ENCODE results near the gene LCLAT1. TPM values are rescaled to one million over a fixed set of nuclear protein-coding genes. Genes with fewer than 3 reads are reported as not detected.

The LCLAT1 gene
- total RNA-seq, 2 donors from 2014 or later, result 14.8 to 43.9 TPM

DNA sequence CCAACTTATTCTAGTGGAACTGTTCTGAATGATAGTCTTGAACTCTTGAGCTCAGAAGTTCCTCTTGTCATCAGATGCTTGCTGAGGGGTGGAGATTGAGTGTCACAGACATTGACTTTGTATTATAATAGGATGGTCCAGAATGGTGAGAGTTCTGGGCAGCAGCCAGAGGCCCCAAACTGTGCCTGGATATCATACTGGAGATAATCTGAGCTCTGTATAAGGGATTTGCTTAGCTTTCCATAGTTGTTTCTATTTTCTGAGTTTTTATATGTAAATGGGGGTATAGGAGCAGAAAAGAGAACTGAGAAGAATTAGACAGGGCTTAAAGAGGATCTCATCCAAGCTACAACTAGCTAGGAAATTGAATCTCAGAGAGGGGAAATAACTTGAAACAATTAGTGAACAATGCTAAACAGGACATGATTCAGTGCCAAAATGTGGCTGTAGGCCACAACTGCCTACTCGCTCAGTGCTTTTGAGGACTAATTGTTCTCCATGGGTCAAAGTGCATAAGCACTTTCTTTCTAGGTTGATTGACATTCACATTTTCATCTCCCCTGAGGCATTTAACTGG is 10.1 kb upstream of the LCLAT1 start:
- Histone ChIP-seq H3K4me1 (ENCODE audit: control insufficient read depth in 1 of 2, low read depth in 2 of 2) (peaks cover 30 to 41% of the 10 kb centered on the region in 2 donors), H3K9me3 (no peaks in the 10 kb centered on the region), H3K4me3 (no peak overlapping the region), H3K27ac (no peak overlapping the region), H3K27me3 (replicated peaks; ENCODE audit: insufficient read depth) (no peaks in the 10 kb centered on the region), H3K36me3 (no peaks in the 10 kb centered on the region)
- TF ChIP-seq, protein P1, sequence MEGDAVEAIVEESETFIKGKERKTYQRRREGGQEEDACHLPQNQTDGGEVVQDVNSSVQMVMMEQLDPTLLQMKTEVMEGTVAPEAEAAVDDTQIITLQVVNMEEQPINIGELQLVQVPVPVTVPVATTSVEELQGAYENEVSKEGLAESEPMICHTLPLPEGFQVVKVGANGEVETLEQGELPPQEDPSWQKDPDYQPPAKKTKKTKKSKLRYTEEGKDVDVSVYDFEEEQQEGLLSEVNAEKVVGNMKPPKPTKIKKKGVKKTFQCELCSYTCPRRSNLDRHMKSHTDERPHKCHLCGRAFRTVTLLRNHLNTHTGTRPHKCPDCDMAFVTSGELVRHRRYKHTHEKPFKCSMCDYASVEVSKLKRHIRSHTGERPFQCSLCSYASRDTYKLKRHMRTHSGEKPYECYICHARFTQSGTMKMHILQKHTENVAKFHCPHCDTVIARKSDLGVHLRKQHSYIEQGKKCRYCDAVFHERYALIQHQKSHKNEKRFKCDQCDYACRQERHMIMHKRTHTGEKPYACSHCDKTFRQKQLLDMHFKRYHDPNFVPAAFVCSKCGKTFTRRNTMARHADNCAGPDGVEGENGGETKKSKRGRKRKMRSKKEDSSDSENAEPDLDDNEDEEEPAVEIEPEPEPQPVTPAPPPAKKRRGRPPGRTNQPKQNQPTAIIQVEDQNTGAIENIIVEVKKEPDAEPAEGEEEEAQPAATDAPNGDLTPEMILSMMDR (IDR thresholded peaks at IDR 0.05), result no peak
- DNase-seq (ENCODE audit: low spot score) (no peak), ATAC-seq (ENCODE audit: insufficient number of reproducible peaks, low FRiP score, low read depth) (no peak)

DNA sequence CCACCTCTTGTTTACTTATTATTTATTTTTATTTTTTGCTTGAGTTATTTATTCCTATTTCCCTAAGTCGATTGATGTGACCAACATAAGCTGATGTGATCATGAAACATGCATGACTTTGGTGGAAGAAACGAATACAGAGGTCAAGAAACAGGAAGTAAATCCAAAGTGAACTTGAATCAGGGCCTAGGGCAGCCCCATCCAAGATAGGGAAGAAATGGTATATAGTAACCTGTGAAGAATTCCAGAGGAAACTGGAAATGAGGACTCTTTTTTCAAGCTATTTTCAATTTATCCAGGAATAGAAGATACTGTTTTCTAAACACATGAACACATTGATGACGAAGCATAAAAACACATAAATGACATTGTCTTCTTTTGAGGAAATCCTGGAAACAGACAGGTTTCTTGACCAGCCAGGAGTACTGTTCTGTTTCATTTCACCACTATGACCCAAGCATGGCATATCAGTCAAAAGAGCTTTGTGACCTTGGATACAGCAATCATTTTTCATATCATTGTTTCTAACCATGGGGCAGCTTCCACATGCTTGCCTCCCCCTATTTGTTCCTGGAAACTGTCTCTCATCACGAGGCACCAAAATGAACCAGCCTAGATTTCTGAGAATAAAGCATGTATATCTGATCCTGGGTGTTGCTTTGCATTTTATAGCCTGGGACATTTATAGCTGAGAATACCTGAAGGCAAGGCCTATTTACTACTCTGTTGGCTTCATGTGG is 9.1 kb upstream of the LCLAT1 start:
- no peak for ATAC-seq (ENCODE audit: insufficient number of reproducible peaks, low FRiP score, low read depth)
- H3K4me1 ChIP-seq (ENCODE audit: control insufficient read depth in 1 of 2, low read depth in 2 of 2), result peaks cover 22 to 33% of the 10 kb centered on the region in 2 donors
- H3K27me3 ChIP-seq (replicated peaks; ENCODE audit: insufficient read depth), result no peaks in the 10 kb centered on the region
- TF ChIP-seq, protein P1 (IDR thresholded peaks at IDR 0.05), result no peak
- peak overlapping the region; percentile 36 to 52 for H3K27ac ChIP-seq
- no peak for DNase-seq (ENCODE audit: low spot score)
- H3K4me3 ChIP-seq, result no peak overlapping the region
- no peaks in the 10 kb centered on the region for H3K36me3 ChIP-seq
- H3K9me3 ChIP-seq, result no peaks in the 10 kb centered on the region

DNA sequence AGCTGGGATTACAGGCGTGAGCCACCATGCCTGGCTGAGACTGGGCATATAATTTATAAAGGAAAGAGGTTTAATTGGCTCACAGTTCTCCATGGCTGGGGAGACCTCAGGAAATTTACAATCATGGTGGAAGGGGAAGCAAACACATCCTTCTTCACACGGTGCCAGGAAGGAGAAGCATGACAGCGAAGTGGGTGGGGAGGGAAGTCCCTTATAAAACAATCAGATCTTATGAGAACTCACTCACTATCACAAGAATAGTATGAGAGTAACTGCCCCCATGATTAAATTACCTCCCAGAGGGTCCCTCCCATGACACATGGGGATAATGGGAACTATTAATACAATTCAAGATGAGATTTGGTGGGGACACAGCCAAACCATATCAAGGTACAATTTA is 7.8 kb upstream of the LCLAT1 start:
- no peaks in the 10 kb centered on the region for H3K9me3 ChIP-seq
- H3K36me3 ChIP-seq, result no peaks in the 10 kb centered on the region
- no peak overlapping the region for H3K4me3 ChIP-seq
- TF ChIP-seq, protein P1 (IDR thresholded peaks at IDR 0.05), result no peak
- peaks cover 10 to 20% of the 10 kb centered on the region in 2 donors for H3K4me1 ChIP-seq (ENCODE audit: control insufficient read depth in 1 of 2, low read depth in 2 of 2)
- no peak overlapping the region for H3K27ac ChIP-seq
- no peak for DNase-seq (ENCODE audit: low spot score)
- H3K27me3 ChIP-seq (replicated peaks; ENCODE audit: insufficient read depth), result no peaks in the 10 kb centered on the region
- ATAC-seq (ENCODE audit: insufficient number of reproducible peaks, low FRiP score, low read depth), result no peak

DNA sequence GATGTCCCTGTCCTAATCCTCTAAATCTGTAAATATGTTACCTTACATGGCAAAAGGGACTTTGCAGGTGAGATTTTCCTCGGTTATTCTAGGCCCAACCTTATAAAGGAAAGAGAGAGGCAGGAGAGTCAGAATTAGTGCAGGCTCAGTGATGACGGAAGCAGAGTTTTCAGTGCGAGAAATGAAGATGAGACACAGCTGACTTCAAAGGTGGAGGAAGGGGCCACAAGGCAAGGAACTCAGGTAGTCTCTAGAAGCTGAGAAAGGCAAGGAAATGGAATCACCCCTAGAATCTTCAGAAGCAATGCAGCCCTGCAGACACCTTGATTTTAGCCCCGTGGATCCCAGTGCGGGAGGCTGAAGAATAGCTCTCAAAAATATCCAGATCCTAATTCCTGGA is 7.2 kb upstream of the LCLAT1 start:
- no peak for ATAC-seq (ENCODE audit: insufficient number of reproducible peaks, low FRiP score, low read depth)
- no peaks in the 10 kb centered on the region for H3K9me3 ChIP-seq
- no peaks in the 10 kb centered on the region for H3K36me3 ChIP-seq
- no peak overlapping the region for H3K4me3 ChIP-seq
- no peaks in the 10 kb centered on the region for H3K27me3 ChIP-seq (replicated peaks; ENCODE audit: insufficient read depth)
- TF ChIP-seq, protein P1 (IDR thresholded peaks at IDR 0.05), result no peak
- no peak overlapping the region for H3K27ac ChIP-seq
- peaks cover 6 to 14% of the 10 kb centered on the region in 2 donors for H3K4me1 ChIP-seq (ENCODE audit: control insufficient read depth in 1 of 2, low read depth in 2 of 2)
- DNase-seq (ENCODE audit: low spot score), result no peak

DNA sequence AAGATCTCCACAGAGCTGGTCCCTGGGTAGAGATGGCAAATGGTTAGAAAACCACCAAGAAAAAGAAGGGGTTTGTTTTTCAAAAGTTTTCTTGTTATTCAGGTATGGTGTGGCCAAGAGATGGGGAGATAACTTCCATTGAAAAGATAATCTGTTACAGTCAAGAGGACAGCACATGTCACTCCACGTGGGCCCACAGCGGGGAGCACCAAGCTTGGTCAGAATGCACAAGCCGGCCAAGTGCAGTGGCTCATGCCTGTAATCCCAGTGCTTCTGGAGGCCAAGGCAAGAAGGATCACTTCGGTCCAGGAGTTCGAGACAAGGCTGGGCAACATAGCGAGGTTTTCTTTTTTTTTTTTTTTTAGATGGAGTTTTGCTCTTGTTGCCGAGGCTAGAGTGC is 6.0 kb upstream of the LCLAT1 start:
- Histone ChIP-seq H3K36me3 (no peaks in the 10 kb centered on the region), H3K4me3 (no peak overlapping the region), H3K27me3 (replicated peaks; ENCODE audit: insufficient read depth) (no peaks in the 10 kb centered on the region), H3K27ac (no peak overlapping the region), H3K4me1 (ENCODE audit: control insufficient read depth in 1 of 2, low read depth in 2 of 2) (peaks cover 6 to 13% of the 10 kb centered on the region in 2 donors), H3K9me3 (no peaks in the 10 kb centered on the region)
- DNase-seq (ENCODE audit: low spot score), result no peak
- no peak for ATAC-seq (ENCODE audit: insufficient number of reproducible peaks, low FRiP score, low read depth)
- TF ChIP-seq, protein P1 (IDR thresholded peaks at IDR 0.05), result no peak
